ENCODE data around the gene SLC27A3.
A peak's percentile ranks its signal among the peaks of the same experiment; 100 is the strongest.

The SLC27A3 gene

GRCh38 chr1:153774780-153775457, at the start of gene SLC27A3:
SLC27A3 (plus strand) TSS chr1:153775407; CDS start chr1:153775498, 91 bp downstream.
- no peak for DNase-seq (ENCODE audit: low read depth)

DNA sequence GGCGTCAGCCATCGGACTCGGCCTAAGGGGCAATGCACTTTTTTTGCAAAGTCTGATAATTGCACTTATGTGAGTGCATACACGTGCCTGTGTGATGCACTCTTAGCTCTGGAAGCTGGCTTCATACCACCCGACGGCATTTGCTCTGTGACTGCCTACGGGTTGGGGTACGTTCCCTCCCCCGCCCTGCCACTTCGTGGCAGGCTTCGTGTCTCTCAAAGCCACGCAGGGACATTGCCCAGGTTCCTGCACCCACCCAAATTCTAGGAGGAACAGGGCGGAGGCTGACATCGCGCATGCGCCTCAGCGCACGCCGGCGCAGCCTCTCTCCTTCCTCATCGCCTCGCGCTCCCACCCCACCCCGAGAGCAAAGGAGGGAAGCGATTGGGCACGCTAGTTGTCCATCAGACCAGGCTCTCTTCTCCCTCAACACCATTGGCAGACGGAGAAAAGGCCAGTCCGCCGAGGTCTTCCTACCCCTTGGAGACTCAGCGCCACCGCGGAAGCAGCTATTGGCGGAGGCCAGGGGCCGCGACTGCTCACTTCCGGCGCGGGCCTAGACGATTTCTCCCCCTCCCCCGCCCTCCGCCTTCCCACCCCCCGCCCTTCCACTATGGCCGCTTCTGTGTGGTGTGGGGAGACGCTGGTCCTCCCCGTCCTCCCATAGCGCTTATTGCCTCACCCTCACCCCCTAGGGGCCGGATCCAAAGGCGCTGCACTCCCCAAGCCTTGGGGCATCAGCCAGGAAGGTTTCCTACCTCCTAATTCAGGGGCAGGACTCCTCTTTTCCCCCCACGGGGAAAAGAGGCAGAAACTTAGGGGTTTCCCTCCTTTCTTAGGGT, 47.5 kb upstream of the SLC27A3 start, which contains the start of gene INTS3:
TSS of gene INTS3 (plus strand) at position 588 of the 842 bp plus-strand sequence. CDS start 585 bp downstream, outside the sequence.
- peak; percentile 99 for DNase-seq (ENCODE audit: low read depth)

GRCh38 chr1:153728305-153729066, 46.7 kb upstream of the SLC27A3 start:
- no peak for DNase-seq (ENCODE audit: low read depth)

DNA sequence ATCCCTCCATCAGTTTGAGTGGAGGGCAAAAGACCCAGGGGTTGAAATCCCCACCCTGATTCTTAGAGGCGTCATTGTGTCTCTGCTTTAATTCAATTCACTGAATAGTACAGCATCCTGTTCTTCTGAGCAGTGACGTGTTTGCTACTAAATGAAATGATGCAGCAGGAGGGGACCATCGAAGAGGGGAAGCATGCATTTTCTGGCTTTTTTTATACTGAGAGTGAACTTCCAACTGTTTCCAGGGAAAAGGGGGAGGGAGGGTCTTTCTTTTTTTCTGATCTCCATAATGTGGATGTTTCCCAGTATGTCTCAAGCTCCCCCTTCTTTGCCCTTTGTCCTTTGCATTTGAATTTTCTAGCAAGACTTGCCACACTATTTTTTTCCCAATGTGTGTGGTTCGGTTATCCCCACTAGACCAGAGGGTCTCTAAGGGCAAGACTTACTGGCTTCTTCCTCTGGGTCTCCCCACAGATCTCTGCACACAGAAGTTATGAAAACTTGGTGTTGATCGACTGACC, 44.7 kb upstream of the SLC27A3 start:
- DNase-seq (ENCODE audit: low read depth) = no peak

DNA sequence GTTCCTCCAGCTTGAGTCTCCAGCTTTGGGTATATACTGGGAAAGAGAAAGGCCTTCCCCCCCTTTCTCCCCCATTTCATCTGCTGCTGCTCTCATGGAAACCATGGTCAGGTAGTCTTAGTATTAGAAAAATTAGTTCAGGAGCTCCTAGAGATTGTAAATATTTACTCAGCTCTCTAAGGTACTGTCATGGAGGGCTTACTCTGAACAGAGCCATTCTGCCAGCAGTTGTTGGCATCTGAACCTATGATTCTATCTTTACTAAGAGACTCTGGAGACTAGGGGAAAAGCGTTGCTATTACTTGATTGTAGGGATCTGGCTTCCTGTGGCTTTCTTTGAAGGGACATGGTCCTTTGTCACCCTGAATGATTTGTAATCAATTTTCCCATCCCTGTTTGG, 41.2 kb upstream of the SLC27A3 start:
- DNase-seq (ENCODE audit: low read depth) = no peak

DNA sequence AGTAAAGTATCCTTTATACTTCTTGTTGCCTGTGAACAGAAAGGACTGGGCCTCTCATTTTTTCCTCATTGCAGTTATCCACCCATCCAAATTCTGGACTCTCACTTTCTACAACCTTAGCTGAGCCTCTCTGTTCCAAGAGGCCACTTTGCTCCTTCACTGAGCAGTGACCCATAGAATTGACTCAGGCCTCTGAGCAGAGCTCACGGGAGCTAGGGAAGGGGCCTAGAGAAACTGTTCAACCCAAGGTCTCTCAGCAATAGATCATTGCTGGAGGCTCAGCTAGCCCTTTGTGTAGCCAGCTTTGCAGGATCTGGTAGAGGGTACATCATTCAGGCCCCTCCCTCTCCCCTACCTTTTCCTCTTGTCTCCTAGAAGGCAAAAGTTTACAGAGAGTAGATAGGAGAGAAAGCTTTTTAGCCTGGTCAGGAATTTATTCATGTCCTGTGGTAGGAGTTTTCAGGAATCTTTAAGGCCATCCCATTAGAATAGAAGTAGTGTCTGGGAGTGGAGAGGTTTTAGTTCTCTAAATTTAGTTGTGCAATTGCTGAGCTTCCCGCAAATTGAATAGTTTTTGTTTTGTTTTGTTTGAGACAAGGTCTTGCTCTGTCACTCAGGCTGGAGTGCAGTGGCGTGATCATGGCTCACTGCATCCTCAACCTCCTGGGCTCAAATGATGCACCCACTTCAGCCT, 40.7 kb upstream of the SLC27A3 start:
- no peak for DNase-seq (ENCODE audit: low read depth)

GRCh38 chr1:153735090-153735420, 40.2 kb upstream of the SLC27A3 start:
- no peak for DNase-seq (ENCODE audit: low read depth)

GRCh38 chr1:153741986-153742385, 33.2 kb upstream of the SLC27A3 start:
- no peak for DNase-seq (ENCODE audit: low read depth)

GRCh38 chr1:153742411-153743142, 32.6 kb upstream of the SLC27A3 start:
- DNase-seq (ENCODE audit: low read depth) = no peak

GRCh38 chr1:153745417-153745816, 29.8 kb upstream of the SLC27A3 start:
- DNase-seq (ENCODE audit: low read depth) = no peak

DNA sequence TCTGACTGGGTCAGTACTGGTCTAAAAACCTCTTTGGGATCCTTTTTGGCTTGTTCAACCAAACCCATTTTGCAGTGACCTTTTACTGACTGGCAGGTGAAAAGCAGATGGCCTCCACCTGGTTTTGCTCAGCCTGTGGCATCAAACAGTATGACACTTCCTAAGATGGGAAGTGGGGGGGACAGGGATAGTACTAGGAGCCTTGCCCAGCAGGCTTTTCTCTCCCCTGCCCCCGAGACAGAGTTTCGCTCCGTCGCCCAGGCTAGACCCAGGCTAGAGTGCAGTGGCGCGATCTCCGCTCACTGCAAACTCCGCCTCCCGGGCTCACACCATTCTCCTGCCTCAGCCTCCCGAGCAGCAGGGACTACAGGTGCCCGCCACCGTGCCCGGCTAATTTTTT, 29.0 kb upstream of the SLC27A3 start:
- no peak for DNase-seq (ENCODE audit: low read depth)

DNA sequence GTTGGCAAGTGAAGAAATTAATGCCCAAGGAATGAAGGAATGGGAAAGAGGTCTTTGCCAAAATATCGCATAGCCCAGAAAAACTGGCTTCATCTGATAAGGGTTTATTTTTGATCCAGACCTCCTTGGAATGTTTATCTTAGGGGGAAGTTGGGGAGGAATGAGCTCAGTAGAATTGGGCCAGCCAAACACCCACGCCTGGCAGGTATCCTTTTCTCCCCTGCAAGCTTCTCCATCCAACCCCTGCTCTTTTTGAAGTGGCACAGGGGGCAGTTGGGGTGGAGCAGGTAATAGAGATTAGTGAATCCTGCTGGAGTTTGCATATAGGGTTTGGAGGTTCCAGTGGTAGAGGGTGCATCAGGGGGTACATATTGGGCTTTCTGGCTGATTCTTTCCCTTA, 26.3 kb upstream of the SLC27A3 start:
- no peak for DNase-seq (ENCODE audit: low read depth)

- peak; percentile 26 for DNase-seq (ENCODE audit: low read depth)
Measured at GRCh38 chr1:153749408-153750005, 25.7 kb upstream of the SLC27A3 start.

- no peak for DNase-seq (ENCODE audit: low read depth)
Measured at GRCh38 chr1:153750026-153750995, 24.9 kb upstream of the SLC27A3 start.

DNA sequence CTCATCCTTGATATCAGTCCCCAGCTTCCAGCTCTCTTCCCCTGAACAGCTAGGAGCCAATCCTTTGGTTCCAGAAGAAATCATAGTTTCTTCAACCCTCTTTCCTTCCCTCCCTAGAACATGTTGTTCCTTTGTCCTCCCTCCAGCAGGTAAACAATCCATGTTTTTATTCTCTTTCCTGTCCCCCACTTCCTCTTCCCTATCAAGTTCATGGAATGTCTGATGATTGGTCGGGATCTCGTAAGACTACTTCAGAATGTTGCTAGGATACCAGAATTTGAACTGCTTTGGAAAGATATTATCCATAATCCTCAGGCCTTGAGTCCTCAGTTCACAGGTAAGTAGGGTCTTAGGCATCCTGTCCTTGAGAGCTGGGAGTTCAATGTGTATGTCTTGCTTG, 23.1 kb upstream of the SLC27A3 start:
- no peak for DNase-seq (ENCODE audit: low read depth)

DNA sequence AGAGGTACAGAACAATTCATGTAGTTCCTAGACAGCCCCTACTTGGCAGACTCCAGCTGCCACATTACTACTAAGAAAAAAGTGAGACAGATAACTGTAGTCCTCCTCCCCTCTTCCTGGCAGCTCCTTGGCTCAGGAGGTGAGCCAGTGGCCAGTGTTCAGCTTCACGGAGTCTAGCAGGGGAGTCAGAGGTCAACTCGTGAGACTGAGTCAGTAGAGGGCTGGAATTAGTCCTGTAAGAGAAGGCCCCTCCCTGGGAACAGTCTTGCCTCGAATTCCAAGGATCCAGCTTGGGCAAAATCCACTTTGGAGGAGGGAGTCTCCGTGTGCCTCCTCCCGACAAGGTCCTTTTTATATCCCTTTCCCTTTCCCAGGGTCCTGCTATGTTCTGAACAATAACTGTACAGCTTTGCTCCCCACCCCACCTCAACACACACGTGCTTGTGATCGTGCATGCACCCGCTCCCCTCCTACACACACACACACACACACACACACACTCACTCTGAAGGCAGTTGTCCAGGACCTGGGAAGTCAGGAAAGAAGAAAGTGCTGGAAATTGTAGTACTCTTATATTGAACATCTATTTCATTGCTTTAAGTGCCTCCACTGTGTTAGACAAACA, 22.5 kb upstream of the SLC27A3 start:
- DNase-seq (ENCODE audit: low read depth) = peak; percentile 28

DNA sequence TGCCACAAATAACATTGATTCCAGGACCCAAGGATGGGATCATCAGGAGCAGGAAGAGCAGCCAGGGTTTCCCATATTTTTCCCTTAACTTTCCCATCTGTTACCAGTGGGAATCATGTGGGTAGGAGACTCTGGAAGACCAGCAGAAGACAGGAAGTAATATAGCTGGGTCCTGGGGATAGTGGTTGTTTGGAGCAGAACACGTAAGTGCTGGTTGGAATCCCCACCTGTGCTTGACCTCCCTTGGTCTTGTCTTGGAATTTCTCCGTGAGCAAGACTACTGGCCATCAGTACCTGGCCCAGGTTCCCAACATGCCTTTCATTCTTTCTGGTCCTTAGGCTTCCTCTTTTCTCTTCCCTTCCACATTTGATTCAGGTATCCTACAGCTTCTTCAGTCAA, 20.9 kb upstream of the SLC27A3 start:
- no peak for DNase-seq (ENCODE audit: low read depth)

GRCh38 chr1:153760440-153760839, 14.8 kb upstream of the SLC27A3 start:
- no peak for DNase-seq (ENCODE audit: low read depth)
